GM19099 (cell line): ENCODE measurements around the gene ANGPTL3.

Experiments
- POLR2A ChIP-seq: IDR thresholded peaks from 3 replicates; pipeline ENCODE4 v1.6.1; 2011; ENCODE audit warnings: low read depth; ENCODE audit not compliant: insufficient read length; ENCODE audit errors: extremely low read depth

Gene ANGPTL3

DNA sequence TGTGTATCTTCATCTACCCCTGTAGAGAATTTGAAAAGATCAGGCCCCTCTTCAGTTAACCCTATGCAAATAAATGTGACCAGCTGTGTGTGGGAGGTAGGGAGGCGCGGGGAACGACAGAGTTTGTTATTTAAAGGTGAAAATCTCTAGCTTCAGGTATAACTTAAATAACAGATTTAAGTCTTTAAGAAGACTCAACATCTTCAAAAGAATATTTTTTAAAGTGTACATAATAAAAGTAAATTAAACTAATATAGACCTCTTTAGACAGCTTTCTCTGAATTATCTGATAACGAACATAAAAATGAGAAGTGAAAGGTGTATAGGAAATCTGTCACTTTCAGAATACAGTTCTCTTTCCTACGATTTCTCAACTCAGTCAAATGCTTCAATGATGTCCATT lies 16.0 kb downstream of the ANGPTL3 start:
- no peak for TF ChIP-seq POLR2A

- no peak for TF ChIP-seq POLR2A
Observed at GRCh38 chr1:62613890-62614289, 16.6 kb downstream of the ANGPTL3 start.

- no peak for TF ChIP-seq POLR2A
Observed at GRCh38 chr1:62621907-62622306, 24.6 kb downstream of the ANGPTL3 start.

DNA sequence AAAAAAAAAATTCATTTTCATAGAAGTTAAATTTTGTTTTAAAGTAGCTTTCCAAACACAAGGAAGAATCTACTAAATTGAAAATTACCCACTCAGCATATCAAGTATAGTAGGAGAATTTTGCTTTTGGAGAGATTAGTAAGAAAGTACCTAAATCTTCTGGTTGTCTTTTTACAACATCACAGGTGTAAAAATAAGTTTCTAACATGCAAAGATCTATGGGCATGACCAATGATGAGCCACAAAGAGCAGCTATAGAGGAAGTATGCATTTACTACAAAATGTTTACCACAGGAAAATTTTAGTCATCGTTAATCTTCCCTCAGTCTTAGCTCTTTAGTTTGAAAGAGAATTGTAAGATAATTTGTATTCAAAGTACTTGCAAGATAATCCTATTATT lies 28.1 kb downstream of the ANGPTL3 start:
- no peak for TF ChIP-seq POLR2A

DNA sequence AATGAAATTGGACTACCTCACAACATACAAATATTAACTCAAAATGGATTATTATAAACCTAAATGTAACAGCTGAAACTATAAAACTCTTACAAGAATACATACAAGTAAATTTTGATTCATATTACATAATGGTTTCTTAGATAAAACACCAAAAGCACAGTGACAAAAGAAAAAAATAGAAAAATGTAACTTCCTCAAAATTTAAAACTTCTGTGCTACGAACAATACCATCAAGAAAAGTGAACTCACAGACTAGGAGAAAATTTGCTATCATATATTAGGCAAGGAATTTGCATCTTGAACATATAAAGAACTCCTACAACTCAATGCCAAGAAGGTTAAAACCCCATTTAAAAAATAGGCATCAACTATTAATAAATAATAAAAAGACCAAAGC lies 31.2 kb downstream of the ANGPTL3 start:
- no peak for TF ChIP-seq POLR2A

DNA sequence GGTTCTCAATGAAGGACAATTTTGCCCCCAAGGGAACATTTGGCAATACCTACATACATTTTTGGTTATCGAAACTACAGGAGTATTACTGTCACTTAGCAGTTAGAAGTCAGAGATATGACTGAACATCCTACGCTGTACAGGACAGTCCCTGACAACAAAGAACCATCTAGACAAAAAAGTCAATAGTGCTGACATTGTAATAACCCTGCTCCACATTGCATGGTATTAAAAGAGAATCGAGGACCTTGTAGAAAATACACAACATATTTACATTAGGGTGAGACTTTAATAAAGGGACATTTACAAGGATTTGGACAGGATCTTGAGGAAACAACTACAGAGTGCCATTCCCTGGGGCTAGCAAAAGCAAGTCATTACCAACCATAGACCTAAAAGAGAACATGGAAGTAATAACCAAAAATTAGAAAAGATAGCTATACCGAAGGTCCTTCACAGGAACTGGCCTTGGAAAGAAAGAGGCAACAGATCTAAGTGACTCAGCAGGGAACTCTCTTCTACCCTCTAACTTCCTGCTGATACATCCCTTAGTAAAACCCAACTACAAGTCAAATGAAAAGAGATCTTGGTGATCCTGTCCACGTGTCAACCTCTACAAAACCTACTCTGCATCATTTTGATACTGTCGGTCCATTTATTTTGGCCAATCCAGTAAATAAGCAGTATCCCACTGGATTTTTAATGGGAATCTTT lies 40.2 kb downstream of the ANGPTL3 start:
- no peak for TF ChIP-seq POLR2A

- no peak for TF ChIP-seq POLR2A
Observed at GRCh38 chr1:62643283-62643682, 46.0 kb downstream of the ANGPTL3 start.

DNA sequence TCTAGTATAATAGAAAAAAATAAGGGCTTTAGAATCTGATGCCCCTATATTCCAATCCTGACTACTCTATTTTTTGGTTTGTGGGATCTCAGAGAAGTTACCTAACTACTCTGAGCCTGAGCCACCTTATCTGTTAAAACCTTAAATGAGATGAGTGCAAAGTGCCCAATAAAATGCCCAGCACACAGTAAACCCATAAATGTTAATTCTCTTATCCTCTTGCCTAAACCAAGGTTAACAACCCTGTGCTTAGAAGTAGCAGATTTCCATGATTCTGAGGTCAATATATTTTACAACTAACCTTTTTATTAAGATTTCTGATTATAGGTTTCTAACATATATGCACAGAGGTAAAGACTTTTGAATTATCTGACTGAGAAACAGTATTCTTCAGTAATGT lies 55.1 kb downstream of the ANGPTL3 start:
- no peak for TF ChIP-seq POLR2A

DNA sequence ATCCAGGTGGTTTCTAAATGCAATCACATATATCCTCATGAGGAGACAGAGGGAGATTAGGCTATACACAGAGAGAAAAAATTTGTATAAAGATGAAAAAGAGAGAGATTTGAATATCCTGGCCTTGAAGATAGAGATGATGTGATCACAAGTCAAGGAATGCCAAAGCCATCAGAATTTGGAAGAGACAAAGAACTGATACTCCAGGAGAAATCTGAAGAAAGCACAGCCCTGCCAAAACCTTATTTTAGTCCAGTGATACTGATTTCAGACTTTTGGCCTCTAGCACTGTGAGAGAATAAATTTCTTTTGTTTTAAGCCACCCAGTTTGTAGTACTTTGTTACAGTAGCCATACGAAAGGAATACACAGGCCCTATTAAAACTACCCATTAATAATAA lies 57.4 kb downstream of the ANGPTL3 start:
- TF ChIP-seq POLR2A: no peak
